Urinary bladder (tissue), 4 donors: Measurements from ENCODE around the gene PRDM16. TPM values are rescaled to one million over a fixed set of nuclear protein-coding genes. Genes with fewer than 3 reads are reported as not detected.

Experiments used
- DNase-seq: peaks from one replicate; pipeline ENCODE4 v3.0.0-alpha.2; 2015; ENCODE audit errors: extremely low spot score
- H3K27ac ChIP-seq: one replicate; pipeline ENCODE4 v1.5.1; 2013; ENCODE audit warnings: low read depth, mild to moderate bottlenecking, moderate library complexity
- H3K36me3 ChIP-seq: one replicate; pipeline ENCODE4 v1.6.1; 2013; ENCODE audit warnings: mild to moderate bottlenecking, moderate library complexity; ENCODE audit not compliant: insufficient read depth
- H3K4me1 ChIP-seq: one replicate; pipeline ENCODE4 v1.6.1; 2013; ENCODE audit warnings: mild to moderate bottlenecking, moderate library complexity; ENCODE audit not compliant: insufficient read depth
- H3K4me3 ChIP-seq: one replicate; pipeline ENCODE4 v1.5.1; 2013; ENCODE audit warnings: low read depth, low read length
- WGBS: extraction: QIAGEN DNeasy Blood & Tissue Kit; methylation state at CpG from one replicate; pipeline ENCODE4 v1.1.7; 2013; 5-methylcytosine and 5-hydroxymethylcytosine counted together
- polyA plus RNA-seq: library from polyadenylated mRNA; stranded (reverse); fragments of 200-250 nt; gene quantifications from one replicate; pipeline ENCODE4 v1.2.3, GENCODE V29; 2013
- total RNA-seq: library from RNA; depleted of rRNA; stranded (reverse); fragments of >200 nt; gene quantifications from one replicate; pipeline ENCODE4 v1.2.3, GENCODE V29; 2014
- donor health status: healthy with polysubstance abuse.
- donor health status: healthy.

The PRDM16 gene
- total and polyA plus RNA-seq, 2 donors, result 2.8 to 3.7 TPM

DNA sequence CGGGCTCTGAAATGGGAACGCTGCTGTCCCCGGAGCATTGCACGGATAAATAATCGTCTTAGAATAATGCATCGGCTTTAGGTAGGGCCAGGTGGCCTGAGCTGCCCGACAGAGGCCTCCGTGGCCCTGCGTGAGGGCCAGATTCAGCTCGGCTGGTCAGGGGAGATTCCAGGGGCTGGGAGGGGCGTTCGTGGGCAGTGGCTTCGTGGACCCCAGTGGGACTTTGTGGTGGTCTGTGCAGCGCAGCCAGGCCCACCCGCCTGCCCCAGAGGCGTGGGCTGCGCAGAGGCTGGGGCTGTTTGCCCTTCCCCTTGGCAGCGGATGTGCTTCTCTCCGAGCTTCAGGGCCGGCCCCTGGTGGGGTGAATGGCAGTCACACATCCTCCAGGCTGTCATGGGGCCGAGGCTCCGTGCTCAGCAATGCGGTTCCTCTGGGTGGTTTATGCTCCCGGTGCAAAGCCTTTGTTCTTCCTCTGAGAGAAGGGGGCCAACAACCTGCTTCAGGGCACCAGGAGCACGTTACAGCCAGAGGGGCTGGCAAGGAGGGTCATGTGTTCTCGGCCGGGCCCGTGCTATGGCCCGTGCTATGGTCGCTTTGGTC lies 104.5 kb downstream of the PRDM16 start:
- 89% methylated on average over 30 of the region's 30 CpGs for WGBS
- no peak overlapping the region for H3K27ac ChIP-seq
- no peak for DNase-seq
- H3K4me1 ChIP-seq, result no peaks in the 10 kb centered on the region
- no peak overlapping the region for H3K4me3 ChIP-seq
- H3K36me3 ChIP-seq, result no peaks in the 10 kb centered on the region

DNA sequence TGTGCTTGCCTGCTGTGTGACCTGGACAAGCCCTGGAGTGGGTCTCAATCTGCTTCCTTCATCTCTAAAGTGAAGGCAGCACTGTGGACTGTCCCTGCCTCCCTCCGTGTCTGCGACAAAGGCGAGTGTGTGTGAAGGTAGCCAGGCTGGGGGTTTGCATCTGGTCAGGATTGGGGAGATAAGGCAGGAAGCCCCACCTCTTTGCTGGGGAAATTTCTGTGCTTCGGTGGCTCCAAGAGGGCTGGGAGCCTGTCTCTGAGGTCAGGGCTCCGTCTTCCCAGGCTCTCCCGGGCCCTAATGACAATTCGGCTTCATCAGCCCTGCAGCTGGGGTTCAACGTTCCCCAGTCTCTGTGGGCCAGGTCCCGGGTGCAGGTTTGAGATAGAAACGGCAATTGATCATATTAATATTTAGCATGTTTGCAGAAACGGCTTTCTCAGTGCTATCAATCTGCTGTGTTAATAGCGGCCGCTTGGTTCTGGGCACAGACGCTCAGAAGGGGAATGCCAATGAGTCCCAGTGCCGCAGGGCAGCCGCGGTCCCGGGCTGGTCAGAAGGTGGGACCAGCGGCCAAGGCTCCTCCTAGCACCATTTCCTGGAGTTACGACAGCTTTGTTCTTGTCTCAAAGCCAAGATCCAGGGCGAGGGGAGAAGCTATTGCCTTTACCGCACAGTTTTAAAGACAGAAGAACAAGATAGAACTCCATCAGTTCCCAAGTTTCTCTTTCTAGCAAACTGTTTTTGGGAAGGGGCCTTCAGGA lies 105.7 kb downstream of the PRDM16 start:
- no peak for DNase-seq
- 12% methylated on average over 22 of the region's 22 CpGs for WGBS
- Histone ChIP-seq H3K4me1 (no peaks in the 10 kb centered on the region), H3K4me3 (no peak overlapping the region), H3K27ac (no peak overlapping the region), H3K36me3 (no peaks in the 10 kb centered on the region)

DNA sequence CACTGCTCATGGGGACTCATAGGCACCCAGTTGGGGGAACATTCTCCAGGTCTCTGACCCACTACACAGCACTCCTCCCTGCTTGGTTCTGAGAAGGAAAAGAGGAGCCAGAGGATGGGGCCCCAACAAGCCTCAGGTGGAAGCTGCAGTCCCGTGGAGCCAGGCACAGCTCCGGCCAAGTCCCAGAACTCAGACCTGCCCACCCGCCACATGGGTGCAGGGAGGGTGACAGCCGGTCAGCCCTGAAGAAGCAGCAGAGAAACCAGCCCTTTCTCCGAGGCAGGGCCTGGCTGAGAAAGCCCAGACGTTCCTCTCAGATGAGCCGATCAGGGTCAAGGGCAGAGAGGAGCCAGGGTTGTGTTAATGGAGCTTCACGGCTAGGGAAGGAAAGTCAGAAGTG lies 106.5 kb downstream of the PRDM16 start:
- DNase-seq, result no peak
- Histone ChIP-seq H3K27ac (no peak overlapping the region), H3K4me3 (no peak overlapping the region), H3K36me3 (no peaks in the 10 kb centered on the region), H3K4me1 (no peaks in the 10 kb centered on the region)
- 84% methylated on average over 8 of the region's 8 CpGs for WGBS

DNA sequence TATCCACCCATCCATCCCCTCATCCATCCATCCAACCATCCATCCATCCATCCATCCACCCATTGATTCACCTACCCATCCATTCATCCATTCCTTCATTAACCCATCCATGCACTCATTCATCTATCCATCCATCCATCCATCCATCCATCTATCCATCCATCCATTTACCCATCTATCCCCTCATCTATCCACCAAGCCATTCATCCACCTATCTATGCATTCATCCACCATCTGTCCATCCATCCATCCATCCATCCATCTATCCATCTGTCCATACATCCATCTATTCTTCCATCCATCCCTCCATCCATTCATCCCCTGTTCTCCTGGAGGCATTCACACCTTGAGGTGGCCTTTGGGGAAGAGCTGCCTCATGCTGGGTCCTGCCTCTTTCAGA lies 107.0 kb downstream of the PRDM16 start:
- H3K4me3 ChIP-seq, result no peak overlapping the region
- no peaks in the 10 kb centered on the region for H3K36me3 ChIP-seq
- DNase-seq, result no peak
- no peaks in the 10 kb centered on the region for H3K4me1 ChIP-seq
- H3K27ac ChIP-seq, result no peak overlapping the region

DNA sequence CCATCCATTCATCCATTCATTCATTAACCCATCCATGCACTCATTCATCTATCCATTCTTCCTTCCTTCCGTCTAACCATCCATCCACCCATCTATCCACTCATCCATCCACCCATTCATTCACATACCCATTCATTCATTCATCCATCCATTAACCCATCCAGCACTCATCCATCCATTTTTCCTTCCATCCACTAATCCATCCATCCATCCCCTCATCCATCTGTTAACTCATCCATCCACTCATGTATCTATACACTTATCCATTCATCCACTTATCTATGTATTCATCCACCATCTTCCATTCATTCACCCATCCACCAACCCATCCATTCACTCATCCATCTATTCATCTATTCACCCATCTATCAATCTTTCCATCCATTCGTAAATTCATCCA lies 107.8 kb downstream of the PRDM16 start:
- H3K27ac ChIP-seq, result no peak overlapping the region
- H3K4me3 ChIP-seq, result no peak overlapping the region
- H3K36me3 ChIP-seq, result no peaks in the 10 kb centered on the region
- no peak for DNase-seq
- WGBS, result 94% methylated on average over 2 of the region's 2 CpGs
- no peaks in the 10 kb centered on the region for H3K4me1 ChIP-seq

DNA sequence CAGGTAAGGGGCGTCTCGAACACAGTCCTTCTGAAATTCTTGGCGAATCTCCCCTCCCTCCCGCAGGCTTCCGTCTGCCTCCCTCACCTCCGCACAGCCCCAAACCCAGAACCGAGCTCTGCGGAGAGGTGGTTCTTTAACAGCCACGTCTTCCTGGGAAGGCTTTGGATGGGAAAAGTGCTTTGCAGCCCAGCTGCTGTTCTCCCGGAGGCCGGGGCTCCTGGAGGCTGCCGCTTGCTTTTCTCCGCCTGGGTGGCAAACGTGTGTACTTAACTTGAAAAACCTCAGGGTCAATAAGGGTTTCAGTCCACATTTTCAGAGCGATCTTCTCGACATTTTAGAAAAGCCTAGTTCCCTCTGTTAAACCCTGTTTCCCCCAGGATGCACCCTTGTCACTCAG lies 109.3 kb downstream of the PRDM16 start:
- no peak for DNase-seq
- Histone ChIP-seq H3K4me1 (no peaks in the 10 kb centered on the region), H3K36me3 (no peaks in the 10 kb centered on the region), H3K4me3 (no peak overlapping the region), H3K27ac (no peak overlapping the region)
- WGBS, result 87% methylated on average over 16 of the region's 16 CpGs

DNA sequence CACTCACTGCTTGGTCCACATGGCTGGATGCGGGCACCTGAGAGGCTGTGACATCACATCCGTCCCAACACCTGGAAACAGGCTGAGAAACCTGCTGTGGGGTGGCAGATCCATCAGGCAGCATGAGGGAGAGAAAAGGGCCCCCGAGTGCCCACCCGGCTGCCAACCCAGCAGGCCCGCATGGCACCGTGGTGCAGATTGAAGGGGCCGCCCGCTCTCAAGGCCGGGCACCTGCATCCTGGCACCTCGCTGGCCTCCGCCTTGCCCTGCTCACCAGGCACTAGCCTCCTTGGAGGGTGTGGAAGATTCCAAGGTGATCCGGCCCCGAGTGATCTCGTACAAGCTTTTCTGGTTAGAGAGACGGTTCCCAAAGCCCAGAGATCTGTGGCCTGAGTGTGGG lies 110.5 kb downstream of the PRDM16 start:
- H3K36me3 ChIP-seq, result no peaks in the 10 kb centered on the region
- no peak for DNase-seq
- no peak overlapping the region for H3K27ac ChIP-seq
- no peak overlapping the region for H3K4me3 ChIP-seq
- no peaks in the 10 kb centered on the region for H3K4me1 ChIP-seq
- 86% methylated on average over 15 of the region's 15 CpGs for WGBS

DNA sequence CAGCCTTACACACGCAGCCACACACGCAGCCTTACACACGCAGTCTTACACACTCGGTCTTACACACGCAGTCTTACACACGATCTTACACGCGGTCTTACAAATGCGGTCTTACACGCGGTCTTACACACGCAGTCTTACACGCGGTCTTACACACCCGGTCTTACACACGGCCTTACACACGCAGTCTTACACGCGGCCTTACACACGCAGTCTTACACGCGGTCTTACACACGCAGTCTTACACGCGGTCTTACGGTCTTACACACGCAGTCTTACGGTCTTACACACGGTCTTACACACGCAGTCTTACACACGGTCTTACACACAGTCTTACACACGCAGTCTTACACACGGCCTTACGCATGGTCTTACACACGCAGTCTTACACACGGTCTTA lies 111.9 kb downstream of the PRDM16 start:
- Histone ChIP-seq H3K27ac (no peak overlapping the region), H3K4me3 (no peak overlapping the region), H3K36me3 (no peaks in the 10 kb centered on the region), H3K4me1 (no peaks in the 10 kb centered on the region)
- DNase-seq, result no peak
- 93% methylated on average over 36 of the region's 36 CpGs for WGBS

DNA sequence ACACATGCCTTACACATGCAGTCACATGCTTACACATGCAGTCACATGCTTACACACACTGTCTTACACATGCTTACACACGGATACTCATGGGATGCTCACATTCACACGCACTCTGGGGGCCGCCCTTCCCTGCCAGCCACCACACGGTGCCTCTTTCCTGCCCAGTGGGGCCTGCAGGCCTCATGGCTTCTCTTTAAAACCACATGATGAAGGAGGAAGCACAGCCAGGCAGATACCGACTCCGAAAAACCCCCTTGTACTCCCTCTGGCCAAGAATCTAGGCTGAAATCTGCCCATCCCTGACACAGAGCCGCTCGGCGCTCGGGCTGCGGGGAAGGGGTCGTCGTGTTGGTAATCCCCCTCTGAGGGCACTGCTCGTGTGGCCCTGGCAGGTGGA lies 113.0 kb downstream of the PRDM16 start:
- no peak for DNase-seq
- Histone ChIP-seq H3K27ac (no peak overlapping the region), H3K4me3 (no peak overlapping the region), H3K36me3 (no peaks in the 10 kb centered on the region), H3K4me1 (no peaks in the 10 kb centered on the region)
- WGBS, result 87% methylated on average over 14 of the region's 14 CpGs

DNA sequence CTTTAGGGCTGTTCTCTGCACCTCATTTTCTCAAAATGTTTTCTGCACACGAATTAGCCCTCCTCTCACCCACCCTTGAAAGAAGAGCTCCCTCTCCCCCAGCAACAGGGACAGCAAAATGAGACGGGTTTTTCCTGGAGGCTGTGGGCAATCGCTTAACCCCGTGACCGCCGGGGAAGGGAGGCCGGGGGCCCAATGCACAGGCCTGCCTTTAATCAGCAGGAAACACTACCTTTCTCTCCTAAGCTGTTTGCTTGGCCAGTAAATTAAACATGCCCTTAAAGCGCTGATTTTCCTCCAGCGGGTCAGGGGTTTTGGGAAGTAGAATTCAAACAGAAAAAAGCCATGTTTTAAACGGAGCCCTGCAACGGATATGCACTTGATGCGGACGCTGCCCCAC lies 114.4 kb downstream of the PRDM16 start:
- WGBS, result 58% methylated on average over 13 of the region's 13 CpGs
- Histone ChIP-seq H3K27ac (no peak overlapping the region), H3K4me1 (no peaks in the 10 kb centered on the region), H3K4me3 (no peak overlapping the region), H3K36me3 (no peaks in the 10 kb centered on the region)
- DNase-seq, result no peak

DNA sequence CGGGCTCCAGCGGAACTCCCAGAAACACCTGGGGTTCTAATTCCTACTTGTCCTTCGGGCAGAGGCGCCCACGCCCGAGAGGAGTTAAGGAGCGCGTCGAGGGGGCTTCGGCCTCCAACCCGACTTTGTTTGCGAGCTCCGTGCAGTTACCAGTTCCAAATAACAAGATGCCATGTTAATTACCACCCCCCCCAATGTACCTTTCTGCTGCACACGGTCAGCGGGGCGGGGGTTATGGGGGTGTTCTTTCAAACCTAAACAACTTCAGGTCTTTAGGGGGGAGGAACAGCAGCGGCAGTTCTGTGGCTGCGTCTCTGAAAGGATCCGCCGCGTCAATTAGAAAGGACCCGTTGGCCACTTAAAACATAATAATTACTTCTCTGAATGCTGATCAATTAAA lies 114.8 kb downstream of the PRDM16 start:
- no peaks in the 10 kb centered on the region for H3K36me3 ChIP-seq
- no peaks in the 10 kb centered on the region for H3K4me1 ChIP-seq
- H3K27ac ChIP-seq, result no peak overlapping the region
- H3K4me3 ChIP-seq, result no peak overlapping the region
- 66% methylated on average over 22 of the region's 22 CpGs for WGBS
- DNase-seq, result no peak

DNA sequence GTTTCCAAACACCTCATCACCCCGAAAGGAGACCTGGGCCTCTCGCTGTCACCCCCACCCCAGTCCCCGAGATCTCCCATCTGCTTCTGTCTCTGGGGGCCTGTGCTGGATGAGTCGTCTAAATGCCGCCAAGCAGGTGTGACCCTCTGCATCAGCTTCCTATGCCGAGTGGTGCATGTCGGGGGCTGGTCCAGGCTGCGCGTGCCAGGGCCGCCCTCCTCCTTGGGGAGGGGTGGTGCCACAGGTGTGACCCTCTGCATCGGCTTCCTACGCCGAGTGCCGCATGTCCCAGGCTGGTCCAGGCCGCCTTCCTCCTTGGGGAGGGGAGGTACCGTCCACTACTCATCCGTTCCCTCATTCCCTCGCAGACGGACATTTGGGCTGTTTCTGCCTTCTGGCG lies 115.7 kb downstream of the PRDM16 start:
- no peak overlapping the region for H3K4me3 ChIP-seq
- DNase-seq, result no peak
- 91% methylated on average over 20 of the region's 20 CpGs for WGBS
- H3K36me3 ChIP-seq, result no peaks in the 10 kb centered on the region
- no peak overlapping the region for H3K27ac ChIP-seq
- H3K4me1 ChIP-seq, result no peaks in the 10 kb centered on the region

DNA sequence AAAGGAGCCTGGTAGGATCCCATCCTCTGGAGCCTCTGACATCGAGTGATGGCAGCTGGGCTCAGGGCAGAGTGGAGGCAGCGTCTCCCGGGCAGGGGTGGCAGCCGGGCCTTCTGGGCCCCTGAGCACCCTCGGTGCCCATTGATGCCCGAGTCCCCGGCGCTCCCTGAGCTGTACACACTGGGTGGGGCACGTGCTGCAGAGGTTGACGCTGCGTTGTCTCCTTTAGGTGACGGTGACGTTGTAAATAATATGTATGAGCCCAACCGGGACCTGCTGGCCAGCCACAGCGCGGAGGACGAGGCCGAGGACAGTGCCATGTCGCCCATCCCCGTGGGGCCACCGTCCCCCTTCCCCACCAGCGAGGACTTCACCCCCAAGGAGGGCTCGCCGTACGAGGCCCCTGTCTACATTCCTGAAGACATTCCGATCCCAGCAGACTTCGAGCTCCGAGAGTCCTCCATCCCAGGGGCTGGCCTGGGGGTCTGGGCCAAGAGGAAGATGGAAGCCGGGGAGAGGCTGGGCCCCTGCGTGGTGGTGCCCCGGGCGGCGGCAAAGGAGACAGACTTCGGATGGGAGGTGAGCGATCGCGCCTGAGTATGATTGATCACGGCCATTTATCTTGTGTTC lies 117.0 kb downstream of the PRDM16 start:
- H3K4me3 ChIP-seq, result no peak overlapping the region
- no peaks in the 10 kb centered on the region for H3K4me1 ChIP-seq
- no peak for DNase-seq
- H3K27ac ChIP-seq, result no peak overlapping the region
- WGBS, result 72% methylated on average over 38 of the region's 38 CpGs
- no peaks in the 10 kb centered on the region for H3K36me3 ChIP-seq

DNA sequence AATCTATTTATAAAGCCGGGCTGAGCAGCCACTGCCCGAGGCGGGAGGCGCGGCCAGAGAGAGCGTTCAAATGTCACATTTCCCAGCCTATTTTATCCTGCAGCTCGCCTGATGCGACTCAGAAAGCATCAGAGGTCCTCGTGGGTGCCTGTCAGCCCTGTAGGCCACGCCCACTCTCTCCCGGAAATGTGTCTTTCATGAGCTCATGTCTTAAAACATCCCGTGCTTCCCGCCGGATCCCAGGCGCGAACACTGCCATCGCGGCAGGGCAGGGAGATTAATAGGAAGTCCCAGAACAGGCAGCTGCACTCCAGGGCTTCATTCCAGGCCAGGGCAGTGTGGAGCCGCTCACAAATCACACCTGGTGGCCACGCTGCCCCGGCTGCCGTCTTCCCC lies 117.5 kb downstream of the PRDM16 start:
- WGBS, result 23% methylated on average over 22 of the region's 22 CpGs

More for the DNA sequence above, 117.5 kb downstream of the PRDM16 start:
- Histone ChIP-seq H3K27ac (no peak overlapping the region), H3K4me3 (no peak overlapping the region), H3K36me3 (no peaks in the 10 kb centered on the region), H3K4me1 (no peaks in the 10 kb centered on the region)
- peak; percentile 20 for DNase-seq
